ENCODE results near the gene CHST9. TPM values are rescaled to one million over a fixed set of nuclear protein-coding genes. Genes with fewer than 3 reads are reported as not detected.

CHST9 gene
- total RNA-seq, 2 donors from 2014 or later: 10.3 to 19.3 TPM

DNA sequence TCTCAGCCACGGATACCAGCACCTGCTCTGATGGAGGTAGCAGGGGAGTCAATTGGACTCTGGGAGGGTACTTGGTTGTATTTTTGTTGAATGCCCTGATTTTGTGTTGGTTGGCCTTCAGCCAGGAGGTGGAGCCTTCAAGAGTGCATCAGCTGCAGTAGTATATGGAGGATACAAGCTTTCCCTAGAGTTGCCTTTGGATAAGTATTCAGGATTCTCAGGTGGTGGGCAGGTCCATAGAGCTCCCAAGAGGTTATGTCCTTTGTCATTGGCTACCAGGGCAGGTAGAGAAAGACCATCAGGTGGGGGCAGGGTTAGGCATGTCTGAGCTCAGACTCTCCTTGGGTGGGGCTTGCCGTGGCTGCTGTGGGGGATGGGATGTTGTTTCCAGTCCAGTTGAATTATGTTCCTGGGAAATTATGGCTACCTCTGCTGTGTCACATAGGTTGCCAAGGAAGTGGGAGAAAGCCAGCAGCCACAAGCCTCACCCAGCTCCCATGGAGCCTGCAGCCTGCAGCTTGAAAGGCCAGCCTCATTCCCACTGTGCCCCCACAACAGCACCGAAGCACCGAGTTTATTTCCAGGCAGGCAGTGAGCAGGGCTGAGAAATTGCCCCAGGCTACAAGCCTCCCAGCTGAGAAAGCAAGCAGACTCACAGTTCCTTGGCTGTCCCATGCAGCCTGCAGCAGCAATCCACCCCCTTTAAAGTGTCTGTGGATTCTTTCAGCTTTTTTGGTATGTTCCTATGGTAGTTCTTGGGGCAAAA lies 38.6 kb upstream of the CHST9 start:
- no peak for TF ChIP-seq POLR2AphosphoS5 (IDR thresholded peaks at IDR 0.05)
- Histone ChIP-seq H3K4me1 (replicated peaks) (no peaks in the 10 kb centered on the region), H3K9me3 (no peaks in the 10 kb centered on the region), H3K4me3 (no peak overlapping the region), H3K36me3 (no peaks in the 10 kb centered on the region), H3K27me3 (replicated peaks; ENCODE audit: insufficient read depth) (no peaks in the 10 kb centered on the region), H3K27ac (no peak overlapping the region)
- WGBS: 35% methylated on average over 4 of the region's 4 CpGs
- DNase-seq (ENCODE audit: low spot score): no peak
- intact Hi-C loops (cut with DNase I): no loop called here

DNA sequence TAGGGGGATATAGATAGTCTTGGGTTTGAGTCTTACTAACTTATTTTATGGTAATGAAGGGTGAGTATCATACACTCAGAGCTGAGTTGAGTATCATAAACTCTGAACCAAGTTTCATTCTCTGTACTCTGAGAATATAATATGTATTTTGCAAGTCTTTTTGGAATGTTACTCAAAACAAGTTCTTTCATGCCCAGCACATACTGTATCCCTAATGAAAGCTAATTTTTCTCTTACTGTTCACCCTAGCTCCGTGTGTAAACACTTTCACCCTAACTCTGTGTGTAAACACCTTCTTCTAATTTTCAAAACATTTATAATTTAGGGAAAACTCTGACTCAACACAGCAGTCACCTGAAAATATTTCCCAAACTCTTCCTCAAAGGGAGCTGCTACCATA lies 29.7 kb upstream of the CHST9 start:
- H3K4me1 ChIP-seq (replicated peaks): no peaks in the 10 kb centered on the region
- no peaks in the 10 kb centered on the region for H3K27me3 ChIP-seq (replicated peaks; ENCODE audit: insufficient read depth)
- no peaks in the 10 kb centered on the region for H3K36me3 ChIP-seq
- DNase-seq (ENCODE audit: low spot score): no peak
- TF ChIP-seq POLR2A (IDR thresholded peaks at IDR 0.05) (no peak), POLR2AphosphoS5 (IDR thresholded peaks at IDR 0.05) (no peak)
- TF ChIP-seq, protein P1, sequence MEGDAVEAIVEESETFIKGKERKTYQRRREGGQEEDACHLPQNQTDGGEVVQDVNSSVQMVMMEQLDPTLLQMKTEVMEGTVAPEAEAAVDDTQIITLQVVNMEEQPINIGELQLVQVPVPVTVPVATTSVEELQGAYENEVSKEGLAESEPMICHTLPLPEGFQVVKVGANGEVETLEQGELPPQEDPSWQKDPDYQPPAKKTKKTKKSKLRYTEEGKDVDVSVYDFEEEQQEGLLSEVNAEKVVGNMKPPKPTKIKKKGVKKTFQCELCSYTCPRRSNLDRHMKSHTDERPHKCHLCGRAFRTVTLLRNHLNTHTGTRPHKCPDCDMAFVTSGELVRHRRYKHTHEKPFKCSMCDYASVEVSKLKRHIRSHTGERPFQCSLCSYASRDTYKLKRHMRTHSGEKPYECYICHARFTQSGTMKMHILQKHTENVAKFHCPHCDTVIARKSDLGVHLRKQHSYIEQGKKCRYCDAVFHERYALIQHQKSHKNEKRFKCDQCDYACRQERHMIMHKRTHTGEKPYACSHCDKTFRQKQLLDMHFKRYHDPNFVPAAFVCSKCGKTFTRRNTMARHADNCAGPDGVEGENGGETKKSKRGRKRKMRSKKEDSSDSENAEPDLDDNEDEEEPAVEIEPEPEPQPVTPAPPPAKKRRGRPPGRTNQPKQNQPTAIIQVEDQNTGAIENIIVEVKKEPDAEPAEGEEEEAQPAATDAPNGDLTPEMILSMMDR (IDR thresholded peaks at IDR 0.05): no peak
- WGBS: 40% methylated on average over 1 of the region's 1 CpG
- H3K27ac ChIP-seq: no peak overlapping the region
- no peaks in the 10 kb centered on the region for H3K9me3 ChIP-seq
- intact Hi-C loops (cut with DNase I): no loop called here
- no peak overlapping the region for H3K4me3 ChIP-seq

- no peak overlapping the region for H3K4me3 ChIP-seq
- H3K36me3 ChIP-seq: no peaks in the 10 kb centered on the region
- no peaks in the 10 kb centered on the region for H3K4me1 ChIP-seq (replicated peaks)
- intact Hi-C loops (cut with DNase I): no loop called here
- DNase-seq (ENCODE audit: low spot score): no peak
- WGBS: 74% methylated on average over 1 of the region's 1 CpG
- no peaks in the 10 kb centered on the region for H3K27me3 ChIP-seq (replicated peaks; ENCODE audit: insufficient read depth)
- no peak overlapping the region for H3K27ac ChIP-seq
- H3K9me3 ChIP-seq: no peaks in the 10 kb centered on the region
- TF ChIP-seq POLR2AphosphoS5 (IDR thresholded peaks at IDR 0.05) (no peak), POLR2A (IDR thresholded peaks at IDR 0.05) (no peak)
- TF ChIP-seq, protein P1 (IDR thresholded peaks at IDR 0.05): no peak
These were observed 28.1 kb upstream of the CHST9 start for GRCh38 chr18:27213123-27213717.

DNA sequence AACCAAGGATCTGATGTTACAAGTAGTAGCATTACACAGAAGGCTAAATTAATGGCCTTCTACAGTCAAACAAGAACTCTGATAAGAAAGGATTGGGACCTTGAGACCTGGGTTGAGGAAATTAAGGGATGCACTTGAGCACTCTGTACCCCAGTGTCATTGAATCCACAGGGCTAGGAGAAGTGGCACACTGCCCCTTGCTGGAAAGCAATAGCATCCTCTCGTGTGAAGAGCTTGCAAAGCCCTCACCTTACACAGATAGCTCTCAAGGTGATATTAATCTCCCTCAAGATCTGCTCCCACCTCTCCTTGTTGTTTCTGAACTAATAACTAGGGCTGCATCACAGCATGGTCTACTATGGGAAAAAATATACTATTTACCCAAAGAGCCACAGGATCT lies 26.5 kb upstream of the CHST9 start:
- intact Hi-C loops (cut with DNase I): no loop called here
- no peak for TF ChIP-seq POLR2A (IDR thresholded peaks at IDR 0.05)
- TF ChIP-seq, protein P1 (IDR thresholded peaks at IDR 0.05): no peak
- no peak for TF ChIP-seq POLR2AphosphoS5 (IDR thresholded peaks at IDR 0.05)
- DNase-seq (ENCODE audit: low spot score): no peak
- Histone ChIP-seq H3K4me1 (replicated peaks) (no peaks in the 10 kb centered on the region), H3K9me3 (no peaks in the 10 kb centered on the region), H3K27ac (no peak overlapping the region), H3K4me3 (no peak overlapping the region), H3K36me3 (no peaks in the 10 kb centered on the region), H3K27me3 (replicated peaks; ENCODE audit: insufficient read depth) (no peaks in the 10 kb centered on the region)
- whole genome bisulfite sequencing: 73% methylated on average over 1 of the region's 1 CpG

- H3K36me3 ChIP-seq: no peaks in the 10 kb centered on the region
- TF ChIP-seq POLR2AphosphoS5 (IDR thresholded peaks at IDR 0.05): no peak
- no peak for TF ChIP-seq POLR2A (IDR thresholded peaks at IDR 0.05)
- TF ChIP-seq, protein P1 (IDR thresholded peaks at IDR 0.05): no peak
- H3K27ac ChIP-seq: no peak overlapping the region
- intact Hi-C loops (cut with DNase I): no loop called here
- H3K27me3 ChIP-seq (replicated peaks; ENCODE audit: insufficient read depth): no peaks in the 10 kb centered on the region
- no peaks in the 10 kb centered on the region for H3K4me1 ChIP-seq (replicated peaks)
- H3K4me3 ChIP-seq: no peak overlapping the region
- WGBS: 91% methylated on average over 3 of the region's 3 CpGs
- DNase-seq (ENCODE audit: low spot score): no peak
- no peaks in the 10 kb centered on the region for H3K9me3 ChIP-seq
These were observed 21.3 kb upstream of the CHST9 start for GRCh38 chr18:27206411-27206810.

Data from prostate gland (tissue), 2 donors.